Measurements from ENCODE around the gene ZNF423.

DNA sequence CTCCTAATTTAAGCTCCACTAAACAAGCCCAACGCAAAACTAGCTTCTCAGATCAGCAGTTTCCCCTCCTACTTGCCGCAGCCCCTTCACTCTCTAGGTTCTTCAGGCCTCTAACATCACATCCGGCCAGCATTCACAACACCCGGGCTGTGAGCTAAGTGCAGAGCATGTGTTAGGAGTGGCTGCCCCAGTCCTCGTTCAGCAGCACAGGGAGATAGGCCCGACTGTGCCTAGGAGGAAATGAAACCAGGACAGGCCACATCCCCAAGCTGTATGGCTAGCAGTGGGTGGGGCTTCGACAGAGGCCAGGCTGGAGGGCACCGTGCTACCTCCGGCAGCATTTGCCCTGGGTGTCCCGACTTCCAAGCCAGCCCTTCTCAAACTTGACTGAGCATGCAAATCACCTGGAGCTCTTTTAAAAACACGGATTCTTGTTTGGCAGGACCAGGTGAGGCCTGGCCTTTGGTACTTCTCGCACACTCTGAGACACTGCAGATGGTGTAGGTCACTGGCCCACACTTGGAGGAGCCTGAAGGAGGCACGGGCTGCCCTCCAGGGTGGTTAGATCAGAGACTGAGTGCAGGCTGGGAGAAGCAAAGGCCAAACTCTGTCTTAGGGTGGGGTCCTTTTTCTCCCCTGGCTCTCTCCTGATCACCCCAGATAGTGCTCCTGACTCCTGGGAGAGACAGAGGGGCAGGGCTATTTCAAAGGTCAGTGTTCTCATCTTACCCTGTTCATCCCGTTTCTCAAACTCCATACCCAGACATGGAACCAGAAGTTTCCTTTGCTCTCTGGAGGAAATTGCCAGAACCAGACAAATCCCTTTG lies 280.4 kb downstream of the ZNF423 start:
- TF ChIP-seq CTCF (conservative IDR thresholded peaks at IDR 0.05; ENCODE audit: low read depth in 2 of 2) (no peak), ZNF114 (CRISPR knock-in tag; IDR thresholded peaks at IDR 0.05) (no peak), EZH2 (IDR thresholded peaks at IDR 0.05; ENCODE audit: low read depth, unreplicated experiment) (no peak), POLR2AphosphoS5 (IDR thresholded peaks at IDR 0.05; ENCODE audit: low read depth) (no peak), STAT1 (IDR thresholded peaks at IDR 0.05; ENCODE audit: unreplicated experiment) (no peak)
